PC-3 (cell line): Measurements from ENCODE around the gene PLPP6. TPM values are rescaled to one million over a fixed set of nuclear protein-coding genes. Genes with fewer than 3 reads are reported as not detected.
A peak's percentile ranks its signal among the peaks of the same experiment; 100 is the strongest.

Experiments
- ATAC-seq: fragments of 200-7000 bp; cut with Tn5 transposase; 2 replicates; pipeline ENCODE4 v1.9.1; 2020; ENCODE audit warnings: mild to moderate bottlenecking, moderate library complexity
- BruUV-seq: library from RNA; stranded (reverse); fragments of 400-500 nt; replicated peaks from 2 replicates; lab custom pipeline; 2021; lab: Mats Ljungman, UMichigan
- CTCF ChIA-PET: fragments of 300-600 bp; sonication (Branson Sonifier 250); formaldehyde crosslinking; loops from one replicate; lab custom pipeline; 2022; ENCODE audit warnings: antibody characterized with exemption; lab: Charles Lee
- POLR2A ChIA-PET: fragments of 300-600 bp; sonication (Branson Sonifier 250); formaldehyde crosslinking; loops from one replicate; lab custom pipeline; 2022; ENCODE audit warnings: antibody characterized with exemption; ENCODE audit not compliant: unreplicated experiment; lab: Charles Lee
- DNase-seq: peaks from one replicate; pipeline ENCODE4 v3.0.0-alpha.2; 2015
- H2AFZ ChIP-seq: fragments of 300-600 bp; sonication (generic); 2 replicates; pipeline ENCODE4 v1.6.0; 2016; ENCODE audit warnings: antibody characterized with exemption, low read length
- H3F3A ChIP-seq: fragments of 300-600 bp; sonication (generic); one replicate; pipeline ENCODE4 v1.6.0; 2017; ENCODE audit warnings: antibody characterized with exemption, low read length, control low read depth, mild to moderate bottlenecking; ENCODE audit not compliant: unreplicated experiment
- H3K27ac ChIP-seq: fragments of 300-600 bp; sonication (generic); 2 replicates; pipeline ENCODE4 v1.5.1; 2016; ENCODE audit warnings: mild to moderate bottlenecking, low read length
- H3K27me3 ChIP-seq: fragments of 300-600 bp; sonication (generic); 2 replicates; pipeline ENCODE4 v1.6.1; 2016; ENCODE audit warnings: low read length, mixed read lengths
- H3K36me3 ChIP-seq: fragments of 300-600 bp; sonication (generic); 2 replicates; pipeline ENCODE4 v1.6.1; 2016; ENCODE audit warnings: low read depth, mixed run types, low read length, mixed read lengths
- H3K4me1 ChIP-seq: fragments of 300-600 bp; sonication (generic); 2 replicates; pipeline ENCODE4 v1.5.1; 2016; ENCODE audit warnings: low read length; ENCODE audit not compliant: insufficient read depth
- H3K4me2 ChIP-seq: fragments of 300-600 bp; sonication (generic); 2 replicates; pipeline ENCODE4 v1.6.0; 2016; ENCODE audit warnings: low read length
- H3K4me3 ChIP-seq: fragments of 300-600 bp; sonication (generic); 2 replicates; pipeline ENCODE4 v1.5.1; 2016; ENCODE audit warnings: mild to moderate bottlenecking, low read length, mixed read lengths
- H3K79me2 ChIP-seq: fragments of 300-600 bp; sonication (generic); 2 replicates; pipeline ENCODE4 v1.6.1; 2017; ENCODE audit warnings: low read length, mixed read lengths
- H3K9ac ChIP-seq: fragments of 300-600 bp; sonication (generic); 2 replicates; pipeline ENCODE4 v1.6.0; 2016; ENCODE audit warnings: mild to moderate bottlenecking, low read length
- H3K9me2 ChIP-seq: fragments of 300-600 bp; sonication (generic); replicated peaks from 2 replicates; pipeline ENCODE4 v1.6.1; 2016; ENCODE audit warnings: mixed run types, low read length, mixed read lengths
- H3K9me3 ChIP-seq: fragments of 300-600 bp; sonication (generic); 2 replicates; pipeline ENCODE4 v1.6.1; 2016; ENCODE audit warnings: low read length, mixed read lengths
- H4K20me1 ChIP-seq: fragments of 300-600 bp; sonication (generic); 2 replicates; pipeline ENCODE4 v1.6.1; 2016; ENCODE audit warnings: low read length, mixed read lengths
- EZH2 ChIP-seq: fragments of 300-600 bp; sonication (generic); IDR thresholded peaks from one replicate; pipeline ENCODE4 v1.6.1; 2017; ENCODE audit warnings: antibody characterized with exemption, mild to moderate bottlenecking, low read length; ENCODE audit not compliant: unreplicated experiment
- EZH2phosphoT487 ChIP-seq: fragments of 300-600 bp; sonication (generic); IDR thresholded peaks from 2 replicates; pipeline ENCODE4 v1.6.1; 2018; ENCODE audit warnings: mild to moderate bottlenecking, antibody characterized with exemption, low read length, borderline replicate concordance
- intact Hi-C: fragments of 100-400 bp; cut with micrococcal nuclease; formaldehyde crosslinking; loops from 2 replicates; pipeline ENCODE4 v1.9.0; 2023
- total RNA-seq: library from RNA; depleted of rRNA; stranded (reverse); fragments of >200 nt; gene quantifications from 2 replicates; pipeline ENCODE4 v1.2.3, GENCODE V29; 2014
- TF ChIP-seq, protein P1 (sequence below): fragments of 300-600 bp; sonication (generic); conservative IDR thresholded peaks from 2 replicates; pipeline ENCODE4 v1.5.1; 2017; ENCODE audit warnings: antibody characterized with exemption, low read depth, mild to moderate bottlenecking, low read length

The PLPP6 gene
- total RNA-seq, 1 experiment from 2014 or later = 3.6 TPM

GRCh38 chr9:4618700-4619099 lies 43.4 kb upstream of the PLPP6 start:
- POLR2A ChIA-PET = no interaction called here
- Histone ChIP-seq H3K9ac (no peak overlapping the region), H3K27ac (no peak overlapping the region), H3K9me2 (no peaks in the 10 kb centered on the region), H3K27me3 (no peaks in the 10 kb centered on the region), H4K20me1 (no peaks in the 10 kb centered on the region), H3K4me1 (no peaks in the 10 kb centered on the region), H2AFZ (no peak overlapping the region), H3K4me3 (no peak overlapping the region), H3K4me2 (no peak overlapping the region), H3F3A (no peaks in the 10 kb centered on the region), H3K9me3 (no peaks in the 10 kb centered on the region), H3K79me2 (no peaks in the 10 kb centered on the region), H3K36me3 (no peaks in the 10 kb centered on the region)
- TF ChIP-seq EZH2 (no peak), EZH2phosphoT487 (no peak)
- TF ChIP-seq, protein P1, sequence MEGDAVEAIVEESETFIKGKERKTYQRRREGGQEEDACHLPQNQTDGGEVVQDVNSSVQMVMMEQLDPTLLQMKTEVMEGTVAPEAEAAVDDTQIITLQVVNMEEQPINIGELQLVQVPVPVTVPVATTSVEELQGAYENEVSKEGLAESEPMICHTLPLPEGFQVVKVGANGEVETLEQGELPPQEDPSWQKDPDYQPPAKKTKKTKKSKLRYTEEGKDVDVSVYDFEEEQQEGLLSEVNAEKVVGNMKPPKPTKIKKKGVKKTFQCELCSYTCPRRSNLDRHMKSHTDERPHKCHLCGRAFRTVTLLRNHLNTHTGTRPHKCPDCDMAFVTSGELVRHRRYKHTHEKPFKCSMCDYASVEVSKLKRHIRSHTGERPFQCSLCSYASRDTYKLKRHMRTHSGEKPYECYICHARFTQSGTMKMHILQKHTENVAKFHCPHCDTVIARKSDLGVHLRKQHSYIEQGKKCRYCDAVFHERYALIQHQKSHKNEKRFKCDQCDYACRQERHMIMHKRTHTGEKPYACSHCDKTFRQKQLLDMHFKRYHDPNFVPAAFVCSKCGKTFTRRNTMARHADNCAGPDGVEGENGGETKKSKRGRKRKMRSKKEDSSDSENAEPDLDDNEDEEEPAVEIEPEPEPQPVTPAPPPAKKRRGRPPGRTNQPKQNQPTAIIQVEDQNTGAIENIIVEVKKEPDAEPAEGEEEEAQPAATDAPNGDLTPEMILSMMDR = no peak
- CTCF ChIA-PET = no interaction called here
- intact Hi-C loops = no loop called here
- BruUV-seq = no TSS peak
- ATAC-seq (no peak), DNase-seq (no peak)

DNA sequence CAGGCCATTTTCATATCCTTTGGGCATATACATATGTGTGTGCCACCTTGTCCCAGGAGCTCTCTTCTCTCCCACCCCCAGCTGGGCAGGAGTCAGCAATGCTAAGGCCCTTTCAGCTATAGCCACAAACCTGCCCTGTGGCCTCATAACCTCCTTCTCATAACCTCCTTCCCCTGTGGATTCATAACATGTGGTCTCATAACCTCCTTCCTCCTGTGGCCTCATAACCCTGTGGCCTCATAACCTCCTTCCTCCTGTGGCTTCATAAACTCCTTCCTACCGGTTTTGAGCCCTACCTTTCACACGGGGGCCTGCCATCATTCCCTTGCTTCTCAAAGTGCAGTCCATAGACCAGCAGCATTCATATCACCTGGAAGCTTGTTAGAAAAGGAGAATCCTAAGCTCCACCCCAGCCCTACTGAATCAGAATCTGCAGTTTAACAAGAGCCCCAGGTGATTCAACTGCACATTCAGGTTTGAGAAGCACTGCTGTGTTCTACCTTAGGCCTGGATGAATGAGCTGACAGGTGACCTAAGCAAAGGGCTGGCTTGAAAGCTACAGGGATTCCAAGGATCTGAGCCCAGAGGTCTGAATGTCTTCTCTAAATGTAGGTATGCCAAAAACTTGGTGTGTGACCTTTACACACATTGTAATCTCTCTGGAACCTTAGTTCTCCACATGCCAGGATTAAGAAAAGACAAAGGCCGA lies 41.9 kb upstream of the PLPP6 start:
- no peak overlapping the region for H3K4me3 ChIP-seq
- no peak overlapping the region for H3K9ac ChIP-seq
- H3K9me3 ChIP-seq = no peaks in the 10 kb centered on the region
- intact Hi-C loops = no loop called here
- H2AFZ ChIP-seq = no peak overlapping the region
- no peaks in the 10 kb centered on the region for H3K36me3 ChIP-seq
- CTCF ChIA-PET = no interaction called here
- no peaks in the 10 kb centered on the region for H3K4me1 ChIP-seq
- DNase-seq = peak; percentile 18
- H3K27ac ChIP-seq = no peak overlapping the region
- no peak overlapping the region for H3K4me2 ChIP-seq
- BruUV-seq = no TSS peak
- H3K9me2 ChIP-seq = no peaks in the 10 kb centered on the region
- POLR2A ChIA-PET = no interaction called here
- ATAC-seq = peak; percentile 27; the same call in 1 of the 2 replicates
- H3K79me2 ChIP-seq = no peaks in the 10 kb centered on the region
- no peaks in the 10 kb centered on the region for H3K27me3 ChIP-seq
- H3F3A ChIP-seq = no peaks in the 10 kb centered on the region
- TF ChIP-seq, protein P1 = no peak
- TF ChIP-seq EZH2 = no peak
- TF ChIP-seq EZH2phosphoT487 = no peak
- no peaks in the 10 kb centered on the region for H4K20me1 ChIP-seq

- Histone ChIP-seq H3K27ac (no peak overlapping the region), H3K36me3 (no peaks in the 10 kb centered on the region), H3K9me3 (no peaks in the 10 kb centered on the region), H3K4me2 (no peak overlapping the region), H3K9ac (no peak overlapping the region), H3F3A (no peaks in the 10 kb centered on the region), H3K27me3 (no peaks in the 10 kb centered on the region), H3K4me1 (no peaks in the 10 kb centered on the region), H4K20me1 (no peaks in the 10 kb centered on the region), H3K9me2 (no peaks in the 10 kb centered on the region), H3K79me2 (no peaks in the 10 kb centered on the region), H3K4me3 (no peak overlapping the region), H2AFZ (no peak overlapping the region)
- BruUV-seq = no TSS peak
- CTCF ChIA-PET = no interaction called here
- TF ChIP-seq EZH2phosphoT487 = no peak
- TF ChIP-seq EZH2 = no peak
- TF ChIP-seq, protein P1 = no peak
- POLR2A ChIA-PET = no interaction called here
- DNase-seq (no peak), ATAC-seq (no peak)
- intact Hi-C loops = no loop called here
These were observed 41.1 kb upstream of the PLPP6 start for GRCh38 chr9:4620881-4621555.
